DOHH2 (cell line): ENCODE data around the gene MICAL3.

Experiments
- H3F3A ChIP-seq: fragments of 200-600 bp; sonication (generic), shearing (Covaris generic); 2 replicates; pipeline ENCODE4 v1.6.0; 2016; ENCODE audit warnings: antibody characterized with exemption, mild to moderate bottlenecking; ENCODE audit not compliant: control insufficient read depth, insufficient read depth
- H3K27ac ChIP-seq: fragments of 200-600 bp; sonication (generic); 2 replicates; pipeline ENCODE4 v1.5.1; 2014; ENCODE audit warnings: low read depth, mild to moderate bottlenecking, low read length, moderate library complexity
- H3K27me3 ChIP-seq: fragments of 200-600 bp; sonication (generic); 2 replicates; pipeline ENCODE4 v1.6.1; 2014; ENCODE audit warnings: mild to moderate bottlenecking, low read length, mixed read lengths; ENCODE audit not compliant: control insufficient read depth
- H3K36me3 ChIP-seq: fragments of 200-600 bp; sonication (generic); 2 replicates; pipeline ENCODE4 v1.6.1; 2014; ENCODE audit warnings: mild to moderate bottlenecking, low read length, moderate library complexity, mixed read lengths; ENCODE audit not compliant: control insufficient read depth
- H3K4me1 ChIP-seq: fragments of 200-600 bp; sonication (generic); 2 replicates; pipeline ENCODE4 v1.6.1; 2014; ENCODE audit warnings: mild to moderate bottlenecking, low read length, mixed read lengths; ENCODE audit not compliant: control insufficient read depth
- H3K4me2 ChIP-seq: fragments of 200-600 bp; sonication (generic); 2 replicates; pipeline ENCODE4 v1.6.0; 2014; ENCODE audit warnings: mild to moderate bottlenecking, low read length, moderate library complexity
- H3K4me3 ChIP-seq: fragments of 200-600 bp; sonication (generic); 2 replicates; pipeline ENCODE4 v1.5.1; 2014; ENCODE audit warnings: mild to moderate bottlenecking, low read length, mixed read lengths
- H3K79me2 ChIP-seq: fragments of 200-600 bp; sonication (generic); 2 replicates; pipeline ENCODE4 v1.6.1; 2014; ENCODE audit warnings: mild to moderate bottlenecking, low read length, mixed read lengths; ENCODE audit not compliant: control insufficient read depth
- H3K9me2 ChIP-seq: fragments of 200-600 bp; sonication (generic); replicated peaks from 2 replicates; pipeline ENCODE4 v1.6.1; 2014; ENCODE audit warnings: mild to moderate bottlenecking, low read length, mixed read lengths; ENCODE audit not compliant: control insufficient read depth
- H3K9me3 ChIP-seq: fragments of 200-600 bp; sonication (generic); 2 replicates; pipeline ENCODE4 v1.6.1; 2014; ENCODE audit warnings: antibody characterized with exemption, low read length, mixed read lengths; ENCODE audit not compliant: control insufficient read depth, insufficient read depth
- H4K20me1 ChIP-seq: fragments of 200-600 bp; sonication (generic); 2 replicates; pipeline ENCODE4 v1.6.0; 2014; ENCODE audit warnings: low read depth, mild to moderate bottlenecking, antibody characterized with exemption, low read length, moderate library complexity; ENCODE audit not compliant: control insufficient read depth, insufficient read depth
- EZH2phosphoT487 ChIP-seq: fragments of 200-600 bp; sonication (generic); IDR thresholded peaks from 2 replicates; pipeline ENCODE4 v1.6.1; 2017; ENCODE audit warnings: borderline replicate concordance, mild to moderate bottlenecking, antibody characterized with exemption, low read length, moderate library complexity, mixed read lengths
- TF ChIP-seq, protein P1 (sequence below): fragments of 200-600 bp; sonication (generic); IDR thresholded peaks from one replicate; pipeline ENCODE4 v1.5.1; 2014; ENCODE audit warnings: antibody characterized with exemption, mild to moderate bottlenecking, low read depth, low read length; ENCODE audit not compliant: poor library complexity, severe bottlenecking

The MICAL3 gene

DNA sequence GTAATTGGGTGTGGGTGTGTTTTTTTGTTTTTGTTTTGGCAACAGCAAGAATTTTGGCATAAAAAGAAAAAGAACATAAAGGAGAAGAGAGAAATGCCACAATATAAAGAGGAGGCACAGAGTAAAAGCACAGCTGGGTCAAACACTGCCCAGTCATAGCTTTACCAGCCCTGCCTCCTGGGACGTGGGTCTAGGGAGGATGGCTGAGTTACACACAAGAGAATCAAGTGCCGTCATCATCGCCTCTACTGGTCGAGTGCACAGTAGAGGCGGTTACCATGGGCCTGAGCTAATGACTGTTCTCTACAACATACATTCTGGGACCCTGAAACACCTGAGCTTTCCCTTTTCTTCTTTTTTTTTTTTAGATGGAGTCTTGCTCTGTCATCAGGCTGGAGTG, 162.5 kb downstream of the MICAL3 start:
- Histone ChIP-seq H4K20me1 (no peaks in the 10 kb centered on the region), H3K9me2 (no peaks in the 10 kb centered on the region), H3K4me3 (no peak overlapping the region), H3F3A (no peaks in the 10 kb centered on the region), H3K27me3 (no peaks in the 10 kb centered on the region), H3K4me2 (no peak overlapping the region), H3K4me1 (no peaks in the 10 kb centered on the region), H3K27ac (no peak overlapping the region), H3K79me2 (no peaks in the 10 kb centered on the region), H3K9me3 (no peaks in the 10 kb centered on the region), H3K36me3 (peaks cover 34% of the 10 kb centered on the region)
- TF ChIP-seq, protein P1, sequence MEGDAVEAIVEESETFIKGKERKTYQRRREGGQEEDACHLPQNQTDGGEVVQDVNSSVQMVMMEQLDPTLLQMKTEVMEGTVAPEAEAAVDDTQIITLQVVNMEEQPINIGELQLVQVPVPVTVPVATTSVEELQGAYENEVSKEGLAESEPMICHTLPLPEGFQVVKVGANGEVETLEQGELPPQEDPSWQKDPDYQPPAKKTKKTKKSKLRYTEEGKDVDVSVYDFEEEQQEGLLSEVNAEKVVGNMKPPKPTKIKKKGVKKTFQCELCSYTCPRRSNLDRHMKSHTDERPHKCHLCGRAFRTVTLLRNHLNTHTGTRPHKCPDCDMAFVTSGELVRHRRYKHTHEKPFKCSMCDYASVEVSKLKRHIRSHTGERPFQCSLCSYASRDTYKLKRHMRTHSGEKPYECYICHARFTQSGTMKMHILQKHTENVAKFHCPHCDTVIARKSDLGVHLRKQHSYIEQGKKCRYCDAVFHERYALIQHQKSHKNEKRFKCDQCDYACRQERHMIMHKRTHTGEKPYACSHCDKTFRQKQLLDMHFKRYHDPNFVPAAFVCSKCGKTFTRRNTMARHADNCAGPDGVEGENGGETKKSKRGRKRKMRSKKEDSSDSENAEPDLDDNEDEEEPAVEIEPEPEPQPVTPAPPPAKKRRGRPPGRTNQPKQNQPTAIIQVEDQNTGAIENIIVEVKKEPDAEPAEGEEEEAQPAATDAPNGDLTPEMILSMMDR = no peak
- no peak for TF ChIP-seq EZH2phosphoT487

- Histone ChIP-seq H3K79me2 (no peaks in the 10 kb centered on the region), H3K27ac (no peak overlapping the region), H3F3A (no peaks in the 10 kb centered on the region), H3K27me3 (no peaks in the 10 kb centered on the region), H3K4me2 (no peak overlapping the region), H4K20me1 (no peaks in the 10 kb centered on the region), H3K4me3 (no peak overlapping the region), H3K9me3 (no peaks in the 10 kb centered on the region), H3K36me3 (peaks cover 25% of the 10 kb centered on the region), H3K4me1 (no peaks in the 10 kb centered on the region), H3K9me2 (no peaks in the 10 kb centered on the region)
- no peak for TF ChIP-seq EZH2phosphoT487
- TF ChIP-seq, protein P1 = no peak
Observed at GRCh38 chr22:17860220-17860965, 164.0 kb downstream of the MICAL3 start.

GRCh38 chr22:17858033-17858432, 166.3 kb downstream of the MICAL3 start:
- Histone ChIP-seq H3K36me3 (peaks cover 10% of the 10 kb centered on the region; the same call in 1 of the 2 replicates), H3K9me2 (no peaks in the 10 kb centered on the region), H3K27me3 (no peaks in the 10 kb centered on the region), H3K9me3 (no peaks in the 10 kb centered on the region), H3F3A (no peaks in the 10 kb centered on the region), H3K27ac (no peak overlapping the region), H3K4me2 (no peak overlapping the region), H3K79me2 (no peaks in the 10 kb centered on the region), H4K20me1 (no peaks in the 10 kb centered on the region), H3K4me1 (no peaks in the 10 kb centered on the region), H3K4me3 (no peak overlapping the region)
- TF ChIP-seq EZH2phosphoT487 = no peak
- TF ChIP-seq, protein P1 = no peak
